GM20000 (cell line): Measurements from ENCODE around the gene FOXD1.

ENCODE experiments used
- DNase-seq: peaks from one replicate; pipeline ENCODE4 v3.0.0; 2012; ENCODE audit warnings: low spot score
- CTCF ChIP-seq: IDR thresholded peaks from 2 replicates; pipeline ENCODE4 v1.5.1; 2012; ENCODE audit warnings: mild to moderate bottlenecking, control low read depth; ENCODE audit errors: extremely low read depth, missing control alignments

Gene FOXD1

GRCh38 chr5:73442996-73443627, 5.5 kb downstream of the FOXD1 start:
- no peak for TF ChIP-seq CTCF
- DNase-seq = no peak

- no peak for TF ChIP-seq CTCF
- DNase-seq = no peak
Observed at GRCh38 chr5:73442231-73442811, 6.3 kb downstream of the FOXD1 start.

DNA sequence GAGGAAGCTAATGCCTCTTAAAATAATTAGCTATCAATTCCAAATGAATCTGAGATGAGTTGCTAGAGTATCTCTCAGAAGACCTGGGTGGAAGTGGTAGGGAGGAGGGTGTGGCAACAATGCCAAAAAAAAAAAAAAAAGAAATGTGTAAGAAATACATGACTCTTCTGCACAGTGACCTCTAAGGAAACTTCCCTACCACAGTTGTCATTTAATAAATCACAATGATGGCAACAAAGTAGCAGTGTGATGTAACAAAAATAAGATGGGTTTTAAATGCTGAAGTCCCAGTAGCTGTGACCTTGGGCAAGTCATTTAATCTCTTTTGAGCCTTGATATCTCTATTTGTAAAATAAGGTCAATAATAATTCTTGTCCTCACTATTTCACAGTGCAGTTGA, 7.2 kb downstream of the FOXD1 start:
- DNase-seq = no peak
- TF ChIP-seq CTCF = no peak

DNA sequence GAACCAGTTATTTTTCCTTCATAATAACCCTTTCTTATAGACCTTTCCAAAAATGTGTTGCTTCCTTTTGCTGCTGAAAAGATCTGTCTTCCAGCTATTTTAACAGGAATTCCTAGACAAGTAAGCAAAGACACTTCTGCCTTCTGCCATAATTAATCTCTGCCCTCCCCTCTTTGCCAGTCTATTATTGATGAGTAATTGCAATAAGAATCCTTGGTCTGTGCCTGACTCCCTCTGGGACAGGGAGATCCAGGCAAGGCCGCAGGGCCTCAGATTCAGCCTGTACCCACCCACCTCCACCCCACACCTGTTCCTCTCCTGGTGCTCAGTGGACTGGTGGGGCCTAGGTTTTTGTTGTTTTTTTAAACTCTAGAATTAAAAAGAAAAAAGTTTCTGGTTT, 8.3 kb downstream of the FOXD1 start:
- TF ChIP-seq CTCF = no peak
- DNase-seq = no peak

DNA sequence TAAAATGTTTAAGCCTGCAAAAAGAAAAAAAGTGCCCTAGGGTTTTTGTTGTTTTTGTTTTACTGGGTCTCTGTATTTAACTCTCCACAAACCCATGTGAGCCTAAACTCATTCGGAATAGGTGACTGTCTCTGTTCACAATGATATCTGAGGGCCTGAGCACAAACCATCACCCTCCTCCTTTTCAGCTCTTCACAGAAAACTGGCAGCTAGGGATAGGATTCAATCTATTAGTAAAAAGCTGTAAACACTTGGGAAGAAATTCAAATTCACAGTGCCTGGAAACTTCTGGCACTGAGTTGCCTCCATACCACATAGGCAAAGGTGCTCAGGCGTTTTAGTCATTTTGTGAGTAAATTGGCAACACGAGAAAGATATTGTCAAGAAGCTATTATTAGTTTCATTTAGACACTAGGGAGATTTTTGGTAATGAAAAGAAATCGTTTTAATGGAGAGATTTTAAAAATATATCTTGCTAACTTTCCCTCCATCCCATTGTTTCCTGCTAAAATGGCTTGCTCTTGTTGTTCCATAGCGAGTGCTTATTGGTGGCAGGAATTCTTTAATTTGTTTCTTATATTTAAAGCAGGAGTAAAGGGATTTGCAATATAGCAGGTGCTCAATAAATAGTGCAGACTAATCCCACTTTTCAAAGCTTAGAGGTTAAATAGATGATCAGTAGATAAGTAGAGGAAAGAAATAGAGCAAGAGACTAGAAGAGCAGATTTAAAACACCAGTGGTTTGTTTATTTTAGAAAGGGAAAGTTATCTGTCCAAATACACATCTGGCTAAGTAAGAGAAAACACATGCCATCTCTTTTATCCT, 9.7 kb downstream of the FOXD1 start:
- no peak for TF ChIP-seq CTCF
- no peak for DNase-seq

DNA sequence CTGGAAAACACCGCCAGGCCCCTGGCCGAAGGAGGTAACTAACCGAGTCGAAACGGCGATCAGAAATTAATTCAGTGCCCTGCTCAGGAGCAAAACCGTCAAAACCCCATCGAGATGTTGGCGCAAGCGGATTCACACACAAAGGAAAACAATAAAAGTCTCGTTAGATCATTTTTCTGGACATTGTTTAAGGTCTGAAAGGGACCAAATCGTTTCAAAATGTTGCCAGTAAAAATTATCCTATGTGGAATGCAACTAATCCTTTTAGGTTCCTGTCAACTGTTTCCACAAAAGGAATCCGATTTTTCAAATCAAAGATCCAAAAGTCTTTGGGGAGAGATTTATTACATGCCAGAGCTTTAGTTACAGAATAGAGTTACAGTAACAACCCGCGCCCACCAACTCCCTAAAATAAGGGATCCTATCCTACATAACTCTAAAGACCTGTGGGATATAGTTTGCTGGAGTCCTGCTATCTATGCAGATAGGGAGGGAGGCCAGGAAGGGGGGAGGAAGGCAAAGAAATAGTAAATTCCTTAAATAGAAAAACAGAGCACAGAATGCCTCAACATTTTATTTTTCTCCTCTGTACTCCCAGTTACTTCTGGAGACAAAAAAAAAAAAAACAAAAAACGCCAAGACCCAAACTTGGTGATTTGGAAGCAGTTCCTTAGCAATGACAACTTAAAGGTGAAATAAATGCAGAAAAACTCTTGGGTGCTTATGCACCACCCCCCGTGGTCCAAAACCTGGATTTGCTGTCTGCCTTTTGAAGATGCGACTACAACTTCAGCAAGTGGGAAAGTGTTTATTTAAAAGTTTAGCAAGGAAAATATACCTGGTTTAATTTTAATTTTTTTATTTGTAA, 10.6 kb downstream of the FOXD1 start:
- TF ChIP-seq CTCF = no peak
- DNase-seq = no peak
